GM19328 (cell line): ENCODE data around the gene RILPL1.
"Not testable (repeated sequence)": the region's sequence is repeated elsewhere in the genome, so short reads cannot be mapped to it uniquely, and the experiment has no call there.

Experiments used
- ATAC-seq: cut with Tn5 transposase; IDR thresholded peaks from one replicate; pipeline ENCODE4 v1.9.1; 2021; ENCODE audit warnings: mild to moderate bottlenecking, moderate library complexity; ENCODE audit not compliant: unreplicated experiment

Gene RILPL1

DNA sequence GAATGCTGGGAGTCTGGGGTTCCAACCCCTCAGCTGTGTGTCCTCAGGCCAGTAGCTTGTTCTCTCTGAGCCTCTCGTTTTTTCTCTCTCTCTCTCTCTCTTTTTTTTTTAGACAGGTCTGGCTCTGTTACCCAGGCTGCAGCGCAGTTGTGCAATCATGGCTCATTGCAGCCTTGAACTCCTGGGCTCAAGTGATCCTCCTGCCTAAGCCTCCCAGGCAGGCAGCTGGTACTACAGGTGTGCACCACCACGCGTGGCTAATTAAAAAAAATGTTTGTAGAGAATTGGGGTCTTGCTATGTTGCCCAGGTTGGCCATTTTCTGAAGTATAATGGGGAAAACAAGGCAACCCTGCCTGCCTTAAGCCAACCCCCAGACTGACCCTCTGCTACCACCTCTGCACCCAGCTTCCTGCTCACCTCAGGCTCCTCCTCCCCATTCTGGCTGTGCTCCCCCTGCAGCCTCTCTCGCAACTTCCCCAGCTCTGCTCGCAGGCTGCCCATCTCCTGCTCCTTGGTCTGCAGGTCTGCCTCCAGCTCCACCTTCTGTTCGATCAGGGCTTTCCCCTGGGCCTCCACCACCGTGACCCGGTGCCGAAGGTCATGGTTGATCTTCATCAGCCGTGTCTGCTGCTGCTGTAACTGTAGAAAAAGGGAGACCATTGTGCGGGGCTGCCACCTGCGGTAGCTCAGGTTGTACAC lies 35.2 kb downstream of the RILPL1 start:
- ATAC-seq: no peak

GRCh38 chr12:123497065-123497464 lies 36.5 kb downstream of the RILPL1 start:
- ATAC-seq: no peak

DNA sequence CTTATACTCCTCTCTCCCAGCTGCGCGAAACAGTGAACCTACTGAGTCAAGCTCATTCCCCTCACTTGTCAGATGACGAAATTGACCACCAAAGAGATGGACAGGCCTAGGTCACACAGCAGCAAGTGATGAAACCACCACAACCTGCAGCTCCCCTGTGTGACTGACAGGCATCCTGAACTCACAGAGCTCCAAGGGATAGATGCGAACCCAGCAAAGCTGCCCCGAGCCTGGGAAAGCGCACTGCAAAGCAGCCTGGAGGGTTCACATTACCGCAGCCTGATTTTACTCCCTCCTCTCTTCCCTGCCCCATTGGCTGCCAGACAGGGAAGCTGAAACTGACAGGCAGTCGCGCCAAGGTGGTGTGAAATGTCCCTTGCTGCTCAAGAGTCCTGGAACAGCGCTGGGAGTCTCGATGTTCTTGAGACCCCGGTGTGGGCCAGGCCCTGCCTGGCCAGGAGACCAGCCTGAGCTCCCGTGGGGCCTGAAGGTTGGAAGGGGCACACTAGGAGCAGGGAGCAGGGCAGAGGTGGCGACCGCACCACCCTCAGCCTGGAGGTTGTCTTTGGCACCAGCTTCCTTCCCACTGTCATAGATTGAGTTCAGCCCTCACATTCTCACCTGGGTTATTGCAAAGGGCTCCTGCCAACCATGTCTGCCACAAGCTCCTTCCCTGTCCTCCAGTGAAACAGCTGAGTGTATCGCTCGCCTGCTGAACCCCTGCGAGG lies 39.2 kb downstream of the RILPL1 start:
- no peak for ATAC-seq

GRCh38 chr12:123492339-123493039 lies 41.0 kb downstream of the RILPL1 start:
- not testable (repeated sequence) for ATAC-seq

- no peak for ATAC-seq
Measured at GRCh38 chr12:123491481-123491880, 42.0 kb downstream of the RILPL1 start.

- ATAC-seq: no peak
Measured at GRCh38 chr12:123491056-123491455, 42.5 kb downstream of the RILPL1 start.

DNA sequence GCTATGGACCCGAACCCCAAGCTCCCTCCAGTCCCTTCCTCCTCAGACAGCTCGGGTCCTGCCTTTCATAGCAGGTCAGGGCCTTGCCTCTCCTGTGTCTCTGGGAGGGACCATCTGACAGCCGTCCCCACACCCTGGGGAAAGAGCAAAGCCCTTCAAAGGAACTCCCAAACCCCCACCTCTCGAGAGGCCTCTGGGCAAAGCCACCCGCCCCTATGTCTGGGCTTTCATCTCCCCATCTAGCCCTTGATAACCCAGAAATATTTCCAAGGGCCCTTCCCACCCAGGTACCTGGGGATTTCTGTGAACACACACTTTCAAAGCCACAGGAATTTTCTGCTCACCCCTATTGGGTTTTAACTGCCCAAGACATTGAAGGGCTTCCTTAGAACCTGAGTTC lies 43.4 kb downstream of the RILPL1 start:
- ATAC-seq: no peak

DNA sequence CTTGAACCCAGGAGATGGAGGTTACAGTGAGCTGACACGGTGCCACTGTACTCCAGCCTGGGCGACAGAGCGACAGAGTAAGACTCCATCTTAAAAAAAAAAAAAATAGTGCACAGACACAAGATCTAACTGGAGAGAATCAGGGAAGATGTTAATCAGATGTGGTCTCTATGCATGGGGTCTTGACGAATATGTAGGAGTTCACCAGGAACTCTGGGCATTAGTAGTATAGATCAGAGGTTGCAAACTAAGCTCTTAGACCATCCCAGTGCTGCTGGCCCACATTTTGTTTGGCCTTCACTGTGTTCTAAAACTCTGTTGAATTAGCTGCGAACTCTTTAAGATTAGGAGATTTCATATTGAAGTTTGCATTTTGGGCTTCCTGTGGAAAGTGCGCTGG lies 43.9 kb downstream of the RILPL1 start:
- no peak for ATAC-seq

- ATAC-seq: no peak
Measured at GRCh38 chr12:123488539-123489230, 44.8 kb downstream of the RILPL1 start.

- ATAC-seq: no peak
Measured at GRCh38 chr12:123487428-123487827, 46.1 kb downstream of the RILPL1 start.

DNA sequence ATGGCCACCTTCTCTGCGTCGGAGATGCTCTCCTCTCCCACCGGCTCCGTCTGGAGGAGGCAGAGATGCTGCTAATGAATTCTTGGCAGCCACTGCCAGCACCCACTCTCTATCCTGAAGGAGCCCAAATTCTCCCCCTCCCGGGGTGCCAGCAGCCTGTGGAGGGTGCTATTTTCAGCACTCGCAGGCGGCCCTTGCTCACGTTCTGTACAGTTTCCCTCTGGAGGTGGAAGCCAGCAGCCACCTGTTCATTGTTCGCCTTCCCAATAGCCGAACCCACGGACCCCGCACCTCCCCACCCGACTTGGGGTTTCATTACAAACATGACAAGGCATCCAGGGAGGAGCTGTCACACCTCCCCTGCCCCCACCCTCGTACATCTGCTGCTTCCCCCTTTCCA lies 47.8 kb downstream of the RILPL1 start:
- ATAC-seq: no peak

DNA sequence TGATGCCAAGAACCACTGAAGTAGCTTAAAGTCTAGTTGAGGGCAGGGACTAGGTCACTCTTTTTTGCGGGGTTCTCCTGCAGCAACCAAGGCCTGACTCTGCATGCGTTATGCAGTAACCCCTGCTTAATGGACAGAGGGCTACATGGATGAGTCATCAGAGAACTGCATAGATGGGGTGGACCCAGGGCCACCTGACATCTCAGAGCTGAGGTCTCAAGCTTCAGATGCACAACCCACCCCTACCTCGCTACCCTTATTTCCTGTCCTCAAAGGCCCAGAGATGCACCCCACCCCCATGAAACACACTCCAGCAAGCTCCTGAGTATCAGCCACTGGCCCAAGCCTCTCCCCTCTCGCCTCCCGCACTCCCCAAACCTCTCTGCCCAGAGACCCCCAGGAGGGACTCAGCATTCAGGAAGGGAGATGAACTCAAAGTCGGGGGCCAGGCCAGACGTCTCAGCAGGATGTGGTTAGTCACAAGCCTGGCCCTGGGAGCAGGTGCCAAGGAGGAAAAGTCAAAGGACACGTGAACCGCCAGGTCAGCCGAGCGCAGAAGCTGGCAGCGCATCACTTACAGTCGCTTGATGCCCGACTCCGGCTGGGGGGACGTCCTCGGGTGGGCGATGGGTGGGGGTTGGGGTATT lies 49.8 kb downstream of the RILPL1 start:
- ATAC-seq: no peak

DNA sequence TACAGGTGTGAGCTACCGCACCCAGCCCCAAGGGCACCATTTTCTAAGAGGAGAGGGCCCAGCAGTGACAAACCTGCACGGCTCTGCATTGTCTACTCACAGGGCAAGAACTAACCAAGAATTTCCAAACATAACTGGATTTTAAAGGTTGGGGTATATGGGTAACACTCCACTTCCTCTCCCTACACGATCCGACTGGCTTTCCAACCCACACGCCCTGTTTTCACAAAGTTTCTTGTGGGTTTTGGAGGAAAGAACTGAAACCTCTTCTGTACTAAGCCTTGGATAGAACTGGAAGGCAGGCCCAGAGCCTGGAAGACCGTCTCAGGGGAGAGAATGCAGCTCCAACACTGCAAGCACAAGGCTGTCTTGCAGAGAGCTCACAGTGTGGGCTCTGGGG lies 50.6 kb downstream of the RILPL1 start:
- ATAC-seq: no peak

DNA sequence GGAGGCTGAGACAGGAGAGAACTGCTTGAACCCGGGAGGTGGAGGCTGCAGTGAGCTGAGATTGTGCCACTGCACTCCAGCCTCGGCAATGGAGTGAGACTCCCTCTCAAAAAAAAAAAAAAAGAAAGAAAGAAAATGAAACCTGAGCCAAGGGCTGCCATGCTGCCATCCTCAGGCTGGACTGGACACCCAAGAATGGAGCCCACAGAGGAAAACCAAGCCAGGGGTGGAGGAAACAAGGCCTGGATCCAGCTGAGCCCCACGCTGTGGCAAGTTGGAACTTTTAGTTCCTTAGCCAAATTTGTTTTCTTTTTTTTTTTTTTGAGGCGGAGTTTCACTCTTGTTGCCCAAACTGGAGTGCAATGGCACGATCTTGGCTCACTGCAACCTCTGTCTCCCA lies 52.3 kb downstream of the RILPL1 start:
- not testable (repeated sequence) for ATAC-seq

- no peak for ATAC-seq
Measured at GRCh38 chr12:123479442-123480180, 53.9 kb downstream of the RILPL1 start.

GRCh38 chr12:123478762-123479161 lies 54.8 kb downstream of the RILPL1 start:
- no peak for ATAC-seq

GRCh38 chr12:123478069-123478468 lies 55.5 kb downstream of the RILPL1 start:
- no peak for ATAC-seq

DNA sequence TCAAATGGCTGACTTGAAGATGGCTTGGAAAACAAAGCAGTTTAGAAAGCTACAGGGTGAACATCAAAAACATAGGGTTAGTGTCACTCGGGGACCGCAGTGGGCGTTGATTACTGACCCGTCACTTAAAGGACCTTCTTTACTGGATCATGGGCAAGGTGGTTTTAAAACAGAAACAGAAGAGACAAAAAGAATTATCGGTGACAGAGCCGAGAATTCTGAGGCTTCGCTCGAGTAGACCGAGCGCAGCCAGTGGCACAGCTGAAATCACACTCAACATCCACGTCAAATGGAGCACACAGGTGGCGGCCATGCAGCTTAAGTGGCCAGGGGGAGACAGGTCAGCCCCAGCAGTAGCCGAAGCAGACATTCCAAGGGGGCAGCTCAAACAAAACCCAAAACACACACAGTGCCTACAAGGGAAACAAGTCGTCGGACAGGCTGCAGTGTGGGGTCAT lies 58.2 kb downstream of the RILPL1 start:
- ATAC-seq: no peak

GRCh38 chr12:123474485-123475245 lies 58.9 kb downstream of the RILPL1 start:
- no peak for ATAC-seq
